Left forelimb (tissue), 1 donor: ENCODE data around the gene STARD5.

Experiments
- DNase-seq: peaks from one replicate; pipeline ENCODE4 v3.0.0-alpha.2; 2018; ENCODE audit warnings: low spot score

The STARD5 gene

DNA sequence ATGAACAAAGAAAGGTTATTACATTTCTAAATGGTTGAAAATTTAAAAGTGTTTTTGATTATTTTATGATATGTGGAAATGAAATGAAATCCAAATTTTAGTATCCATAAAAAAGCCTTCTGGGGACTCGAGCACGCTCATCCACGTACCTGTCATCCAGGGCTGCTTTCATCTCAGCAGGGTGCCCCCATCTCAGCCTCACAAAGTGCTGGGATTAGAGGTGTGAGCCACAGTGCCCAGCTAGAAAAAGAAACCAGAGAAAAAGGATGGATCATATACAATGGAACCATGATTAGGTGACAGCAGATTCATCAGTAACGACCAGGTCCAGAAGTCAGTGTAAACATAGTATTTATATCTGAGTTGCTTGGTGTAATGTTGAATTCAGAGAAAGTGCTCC lies 49.7 kb downstream of the STARD5 start:
- DNase-seq = no peak

DNA sequence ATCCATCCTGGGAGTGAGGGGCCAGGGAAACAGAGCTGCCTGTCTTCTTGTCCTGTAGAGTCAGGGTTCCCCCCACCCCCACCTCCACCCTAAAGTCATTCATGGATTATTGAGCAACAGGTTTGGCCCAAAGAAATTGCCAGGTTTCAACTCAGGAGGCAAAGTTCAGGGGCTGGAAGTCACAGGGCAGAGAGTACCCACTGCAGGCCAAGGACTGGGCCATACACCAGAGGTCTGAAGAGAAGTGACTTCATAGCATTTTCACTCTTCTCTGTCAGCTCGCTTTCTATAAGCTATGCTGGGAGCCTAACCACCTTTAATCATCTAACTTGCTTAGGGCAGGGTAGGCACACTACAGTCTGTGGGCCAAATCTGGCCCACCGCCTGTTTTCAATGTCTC lies 50.1 kb downstream of the STARD5 start:
- no peak for DNase-seq

- no peak for DNase-seq
Observed at GRCh38 chr15:81273200-81273599, 50.7 kb downstream of the STARD5 start.

DNA sequence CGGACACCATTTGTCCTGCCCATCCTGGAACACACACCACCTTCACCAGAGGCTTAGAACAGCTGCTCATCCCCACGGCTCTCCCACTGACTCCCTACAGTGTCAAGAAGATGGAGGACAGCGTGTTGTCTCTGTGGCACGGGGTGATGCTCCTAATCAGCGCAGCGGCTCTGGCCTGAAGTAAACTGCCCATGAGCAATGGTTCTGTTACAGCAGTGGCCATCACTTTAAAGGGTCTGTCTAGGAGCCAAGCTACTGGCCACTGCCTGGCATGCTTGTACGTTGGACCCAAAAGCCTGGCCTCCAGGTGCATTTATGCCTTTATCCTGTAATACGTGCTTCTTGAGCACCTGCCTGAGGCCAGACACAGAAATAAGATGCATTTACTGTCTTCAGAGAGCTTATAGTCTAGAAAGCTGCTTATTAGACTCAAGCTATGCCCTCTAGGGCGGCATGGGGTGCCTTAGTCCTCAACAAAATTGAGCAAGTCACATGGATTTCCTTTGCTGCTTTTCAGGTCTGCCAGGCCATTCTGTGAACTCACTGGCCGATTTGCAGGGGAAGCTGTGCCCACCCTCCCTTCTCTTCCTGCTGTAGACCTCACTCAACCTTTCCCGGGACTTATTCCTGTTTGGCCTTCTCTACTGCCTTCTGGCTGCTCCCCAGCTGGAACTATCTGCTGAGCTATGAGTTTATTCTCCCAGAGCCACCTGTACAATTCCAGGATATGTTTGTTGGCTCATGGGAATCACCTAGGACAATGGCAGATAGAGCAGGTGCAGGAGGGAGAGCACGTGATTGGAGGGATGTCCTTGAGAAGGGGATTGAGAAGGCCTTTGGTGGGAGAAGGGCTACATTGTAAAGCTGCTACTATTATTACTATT lies 51.9 kb downstream of the STARD5 start:
- no peak for DNase-seq

GRCh38 chr15:81270781-81271491 lies 53.0 kb downstream of the STARD5 start:
- DNase-seq = no peak

- no peak for DNase-seq
Observed at GRCh38 chr15:81270188-81270587, 53.8 kb downstream of the STARD5 start.

DNA sequence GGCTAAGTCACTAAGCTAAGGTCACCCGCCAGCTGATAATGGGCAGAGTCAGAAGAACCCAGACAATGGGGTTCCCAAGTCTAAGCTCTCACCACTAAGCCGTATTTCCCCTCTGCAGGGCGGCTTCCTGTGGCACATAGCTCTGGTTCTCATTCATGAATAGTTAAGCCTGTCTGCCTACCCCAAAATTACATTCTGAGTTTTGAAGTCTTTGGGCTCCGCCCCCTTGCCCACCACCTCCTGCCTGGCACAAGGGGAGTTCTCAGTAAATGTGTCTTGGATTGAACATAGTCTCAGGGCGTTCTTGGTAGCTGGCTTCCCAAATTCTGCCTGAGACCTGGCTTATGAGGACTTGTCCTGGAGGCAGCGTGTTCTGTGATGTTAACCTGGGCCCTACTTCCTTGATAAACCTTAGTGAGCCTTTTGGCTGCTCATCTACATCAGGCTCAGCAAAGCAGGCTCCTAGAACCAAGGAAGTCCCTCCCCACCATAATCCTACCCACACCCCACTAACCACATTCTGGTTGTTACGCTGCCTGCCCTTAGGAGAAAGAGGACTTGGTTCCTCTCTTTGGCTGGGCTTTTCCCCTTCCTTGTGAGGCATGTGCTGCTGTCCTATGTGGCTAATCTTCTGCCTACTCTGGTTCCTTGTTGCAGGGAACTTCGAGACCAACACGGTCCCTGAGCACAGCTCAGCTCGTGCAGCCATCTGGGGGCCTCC lies 54.9 kb downstream of the STARD5 start:
- no peak for DNase-seq

DNA sequence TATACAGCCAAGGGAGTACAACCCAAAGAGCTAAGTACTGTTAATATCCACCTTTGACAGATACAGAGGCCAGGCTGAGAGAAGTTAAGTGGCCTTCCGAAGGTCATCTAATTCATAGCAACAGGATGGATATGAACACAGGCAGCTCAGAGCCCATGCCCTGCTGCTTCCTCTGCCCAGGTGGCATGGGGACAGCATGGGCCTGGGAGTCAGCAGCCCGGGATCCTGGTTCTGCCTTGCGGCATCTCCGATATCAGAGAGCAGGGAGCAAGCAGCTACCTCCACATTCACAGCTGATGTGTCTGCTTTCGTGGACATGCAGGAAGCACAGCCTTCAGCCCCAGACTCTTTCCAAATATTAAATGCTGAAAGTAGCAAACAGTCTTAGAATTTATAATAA lies 55.6 kb downstream of the STARD5 start:
- no peak for DNase-seq

DNA sequence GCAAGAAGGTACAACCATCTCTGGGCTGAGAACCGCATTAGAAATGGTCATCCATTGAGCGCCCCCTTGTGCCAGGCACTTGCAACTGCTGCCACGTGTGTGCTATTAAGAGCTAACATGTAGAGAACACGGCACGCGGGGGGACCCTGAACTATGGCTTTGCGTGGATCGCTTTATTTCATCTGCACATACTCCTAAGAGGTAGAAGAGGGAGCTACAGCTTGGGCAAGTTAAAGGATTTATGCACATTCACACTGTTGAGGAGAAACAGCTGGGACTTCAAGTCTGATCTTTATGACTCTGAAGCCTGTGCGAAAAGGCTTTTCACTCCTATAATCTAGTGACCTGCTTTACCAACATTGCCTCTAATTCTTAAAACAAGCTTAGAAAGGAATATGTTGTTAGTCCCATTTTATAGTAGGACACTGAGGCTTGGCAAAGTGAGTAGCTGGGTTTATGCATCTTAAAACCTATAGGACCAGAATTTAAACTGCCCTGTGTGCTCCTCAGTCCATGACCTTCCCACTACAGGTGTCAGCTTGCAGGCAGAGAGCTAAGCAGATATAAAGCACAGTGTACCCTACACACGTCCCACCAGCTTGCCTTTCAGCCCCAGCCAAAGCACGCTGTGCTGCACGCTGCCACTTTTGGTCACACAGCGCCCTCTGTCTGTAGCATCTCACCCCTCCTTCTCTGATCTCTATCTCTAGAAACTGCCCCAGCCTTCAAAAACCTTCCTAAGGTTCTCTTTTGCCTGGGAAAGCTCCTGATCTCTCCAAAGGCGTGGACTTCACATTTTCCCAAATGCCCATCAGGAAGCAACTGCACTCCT lies 57.8 kb downstream of the STARD5 start:
- DNase-seq = peak; percentile 87

DNA sequence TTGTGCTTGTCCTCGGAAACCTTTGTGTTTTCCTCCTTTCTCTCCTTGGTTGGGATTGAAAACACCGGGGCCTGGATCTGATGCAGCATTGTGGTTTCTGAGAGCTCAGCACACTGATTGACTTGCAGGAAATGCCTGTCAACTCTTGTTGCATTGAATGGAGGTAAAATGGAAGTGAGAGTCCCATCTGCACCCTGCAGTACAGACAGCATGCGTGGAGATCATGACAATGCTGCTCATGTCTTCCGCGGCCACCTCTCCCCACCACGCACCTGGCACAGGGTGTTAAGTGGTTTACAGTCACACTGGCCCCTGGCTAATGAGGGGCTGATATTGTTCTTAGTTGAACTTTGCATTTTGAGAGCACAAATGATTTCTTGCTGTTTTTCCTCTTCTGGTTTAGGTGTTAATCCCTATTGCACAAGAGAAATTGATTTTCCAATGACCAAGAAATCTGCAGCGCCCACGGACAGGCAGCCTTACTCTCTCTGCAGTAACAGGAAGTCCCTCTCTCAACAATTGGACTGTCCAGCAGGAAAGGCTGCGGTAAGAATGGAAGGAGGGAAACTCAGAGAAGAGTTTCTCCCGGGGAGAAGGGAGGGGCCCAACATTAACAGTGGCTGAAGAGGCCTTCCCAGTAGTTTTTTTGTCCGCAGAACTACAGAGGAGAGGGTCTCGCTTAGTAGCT lies 58.5 kb downstream of the STARD5 start:
- no peak for DNase-seq

DNA sequence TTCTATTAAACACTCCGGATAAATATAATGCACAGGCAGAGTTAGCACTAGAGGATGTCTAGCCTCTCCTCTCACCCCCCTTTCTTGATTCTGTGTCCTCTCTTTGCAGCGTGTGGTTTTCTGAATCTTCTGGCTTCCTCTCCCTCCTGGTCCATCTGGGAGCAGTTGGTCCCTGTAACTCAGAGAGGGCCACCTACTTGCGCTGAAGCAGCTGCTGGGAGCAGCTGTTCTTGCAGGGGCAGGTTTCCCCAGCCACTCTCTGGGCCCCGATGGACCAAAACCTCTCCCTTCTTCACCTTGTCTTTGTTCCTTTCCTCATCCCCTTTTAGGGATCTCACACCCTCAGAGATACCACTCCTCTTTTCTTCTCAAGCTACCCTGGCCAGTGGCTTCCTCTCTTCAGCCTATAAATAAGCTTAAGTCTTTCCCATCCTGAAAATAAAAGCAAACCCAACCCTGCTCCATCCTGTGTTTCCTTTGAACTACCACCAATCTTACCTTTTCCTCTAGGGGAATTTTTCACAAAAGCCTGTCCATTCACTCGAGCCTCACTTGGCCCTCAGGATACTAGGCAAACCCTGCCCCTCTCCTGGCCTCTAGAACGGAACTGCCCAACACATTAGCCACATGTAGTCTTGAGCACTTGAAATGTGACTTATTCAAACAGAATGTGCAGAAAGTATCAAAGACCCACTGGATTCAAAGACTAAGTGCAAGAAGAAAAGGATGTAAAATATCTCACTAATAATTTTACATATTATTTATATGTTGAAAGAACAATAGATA lies 59.7 kb downstream of the STARD5 start:
- DNase-seq = no peak

DNA sequence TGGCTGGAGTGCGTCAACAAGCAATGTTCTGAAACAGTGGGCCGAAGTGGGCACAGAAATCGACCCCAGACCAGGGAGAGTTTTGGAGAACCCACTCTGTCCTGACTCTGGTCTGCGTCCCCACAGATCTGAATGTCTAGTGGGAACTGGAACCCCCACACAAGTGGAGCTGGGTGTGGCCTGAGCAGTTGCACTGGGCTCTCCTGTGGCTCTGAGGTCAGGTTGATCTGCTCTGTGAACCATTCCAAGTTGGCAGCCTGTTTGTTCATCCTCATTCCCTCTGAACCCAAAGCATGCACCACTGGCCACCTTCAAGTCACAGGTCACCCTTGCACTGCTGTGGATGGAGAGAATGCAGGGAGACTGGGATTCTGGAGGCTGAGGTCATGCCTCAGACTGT lies 60.5 kb downstream of the STARD5 start:
- no peak for DNase-seq

GRCh38 chr15:81261172-81261811 lies 62.6 kb downstream of the STARD5 start:
- no peak for DNase-seq

DNA sequence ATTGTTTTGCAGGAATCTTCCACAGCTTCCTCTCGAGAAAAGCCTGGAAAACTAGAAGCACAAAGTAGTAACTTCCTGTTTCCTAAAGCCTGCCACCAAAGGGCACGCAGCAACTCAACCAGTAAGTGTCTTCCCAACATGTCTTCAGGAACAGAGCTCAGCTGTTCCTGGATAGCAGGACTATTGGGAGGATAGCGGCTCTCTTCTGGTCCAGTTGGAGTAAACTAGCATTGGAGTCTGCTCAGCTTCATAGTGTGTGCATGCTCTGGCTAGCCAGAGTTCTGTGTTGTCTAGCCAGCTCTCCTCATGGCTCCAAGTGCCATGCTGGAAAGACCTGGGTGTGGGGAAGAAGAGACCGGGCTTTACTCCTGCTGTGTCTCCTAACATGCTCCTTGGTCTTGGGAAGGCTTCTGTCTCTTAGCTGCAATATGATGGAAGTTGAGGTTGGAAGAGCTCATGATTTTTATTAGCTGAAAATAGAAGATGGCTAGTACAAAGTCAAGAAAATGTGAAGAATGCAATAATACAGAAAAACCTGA lies 64.1 kb downstream of the STARD5 start:
- DNase-seq = no peak
